GM12801 (cell line): ENCODE results near the gene SPIN4.

Source experiments
- CTCF ChIP-seq: IDR thresholded peaks from one replicate; pipeline ENCODE4 v1.5.1; 2011; ENCODE audit warnings: control low read depth; ENCODE audit not compliant: insufficient read length; ENCODE audit errors: extremely low read depth

Gene SPIN4

GRCh38 chrX:63350941-63351616 is at the start of gene SPIN4:
Gene SPIN4, minus strand, starts transcription at chrX:63351332. Its CDS starts 513 bp downstream, at chrX:63350819.
- TF ChIP-seq CTCF: no peak

DNA sequence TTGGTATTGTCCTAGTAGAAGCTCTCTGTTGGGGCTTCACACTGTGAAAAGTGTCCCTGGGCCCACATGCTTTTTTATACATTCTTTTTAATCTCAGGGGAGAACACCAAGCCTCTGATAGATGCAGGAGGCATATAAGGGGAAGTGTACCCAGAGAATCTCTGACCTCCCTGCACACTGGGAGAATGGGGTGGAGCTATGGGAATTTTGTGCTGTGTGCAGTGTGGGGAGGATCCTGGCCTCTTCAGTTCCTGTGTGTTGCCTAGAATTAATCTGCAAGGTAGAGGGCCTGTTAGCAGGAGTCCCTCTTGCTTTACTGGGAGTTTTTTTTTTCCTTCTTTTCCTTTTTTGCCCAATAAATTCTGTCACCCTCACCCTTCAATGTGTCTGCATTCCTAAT is 49.2 kb upstream of the SPIN4 start:
- no peak for TF ChIP-seq CTCF

GRCh38 chrX:63394872-63395271 is 43.7 kb upstream of the SPIN4 start:
- TF ChIP-seq CTCF: no peak

DNA sequence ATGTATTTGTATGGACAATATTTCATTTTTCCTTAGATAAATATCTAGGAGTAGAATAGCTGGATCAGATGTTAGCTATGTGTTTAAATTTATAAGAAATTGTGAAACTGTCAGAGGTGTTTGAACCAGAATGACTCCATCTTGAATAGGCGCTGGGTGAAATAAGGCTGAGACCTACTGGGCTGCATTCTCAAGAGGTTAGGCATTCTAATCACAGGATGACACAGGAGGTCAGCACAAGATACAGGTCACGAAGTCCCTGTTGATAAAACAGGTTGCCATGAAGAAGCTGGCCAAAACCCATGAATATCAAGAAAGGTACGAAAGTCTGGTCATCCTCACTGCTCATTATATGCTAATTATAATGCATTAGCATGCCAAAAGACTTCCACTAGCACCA is 36.3 kb upstream of the SPIN4 start:
- TF ChIP-seq CTCF: no peak

DNA sequence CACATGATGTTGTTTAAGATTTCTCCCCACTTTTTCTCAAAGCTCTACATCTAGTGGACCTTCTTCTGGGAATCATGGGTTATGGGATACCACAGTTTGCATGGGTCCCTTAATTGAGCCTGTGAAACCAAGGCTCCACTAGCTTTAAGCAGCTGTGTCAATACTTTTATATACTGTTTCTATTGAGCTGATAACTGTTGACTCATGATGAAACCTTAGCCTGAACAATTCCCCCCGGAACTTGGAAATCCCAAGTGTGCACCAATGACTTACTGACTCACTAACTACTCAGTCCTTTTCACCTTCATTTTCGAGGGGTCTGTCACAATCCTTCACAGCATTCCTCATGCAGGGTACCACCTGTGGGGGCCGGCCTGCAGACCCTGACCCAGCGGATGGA is 12.7 kb upstream of the SPIN4 start:
- TF ChIP-seq CTCF: no peak

- TF ChIP-seq CTCF: no peak
Measured at GRCh38 chrX:63361494-63361893, 10.4 kb upstream of the SPIN4 start.

DNA sequence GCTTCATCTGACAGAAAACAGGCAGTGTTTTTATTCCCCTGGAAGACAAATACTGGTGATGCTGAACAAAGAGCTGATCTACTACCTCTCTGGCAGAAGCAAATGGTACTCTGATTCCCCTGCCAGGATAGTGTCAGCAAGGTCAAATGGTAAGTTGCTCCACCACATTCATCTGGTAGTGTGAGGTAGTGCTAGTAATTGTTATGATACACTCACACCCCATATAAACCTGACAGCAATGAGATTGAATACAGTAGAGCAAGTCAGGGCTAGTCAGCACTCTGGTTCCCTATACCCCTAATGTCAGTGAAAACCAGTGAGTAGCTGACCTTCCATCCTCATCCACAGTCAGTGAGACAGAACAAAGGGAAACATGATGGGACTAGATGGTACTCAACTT is 3.4 kb upstream of the SPIN4 start:
- no peak for TF ChIP-seq CTCF
